Measurements from ENCODE around the gene TUBB6. TPM values are rescaled to one million over a fixed set of nuclear protein-coding genes. Genes with fewer than 3 reads are reported as not detected.

The TUBB6 gene
- total RNA-seq, 2 donors from 2014 or later = 71.1 to 109 TPM

DNA sequence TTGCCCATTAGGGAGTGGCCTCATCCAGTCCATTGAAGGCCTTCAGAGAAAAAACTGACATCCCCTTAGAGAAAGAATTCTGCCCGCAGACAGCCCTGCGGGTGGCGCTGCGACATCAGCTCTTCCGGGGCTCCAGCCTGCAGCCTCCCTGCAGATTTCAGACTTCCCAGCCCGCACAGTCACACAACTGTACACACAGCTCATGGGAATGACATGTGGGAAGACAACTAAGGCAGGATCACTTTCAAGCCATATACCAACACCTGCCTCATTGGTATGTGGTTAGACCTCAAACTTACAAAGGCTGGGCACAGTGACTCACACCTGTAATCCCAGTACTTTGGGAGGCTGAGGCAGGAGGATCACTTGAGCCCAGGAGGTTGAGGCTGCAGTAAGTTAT, 24.8 kb upstream of the TUBB6 start:
- Histone ChIP-seq H3K27ac (no peak overlapping the region), H3K36me3 (replicated peaks in 1 of 2; ENCODE audit: insufficient read depth in 1 of 2, low read depth in 2 of 2) (no peaks in the 10 kb centered on the region), H3K4me3 (no peak overlapping the region), H3K27me3 (no peaks in the 10 kb centered on the region), H3K4me1 (peaks cover 12% of the 10 kb centered on the region), H3K9me3 (no peaks in the 10 kb centered on the region)
- peak in 1 of 4 donors; percentile 20 for DNase-seq
- intact Hi-C loops (cut with DNase I) = no loop called here
- 44 to 46% methylated on average over 6 of the region's 6 CpGs for WGBS, 2 donors
- TF ChIP-seq CTCF (IDR thresholded peaks at IDR 0.05) (peak in 2 of 7 experiments; percentile 6), POLR2A (IDR thresholded peaks at IDR 0.05) (no peak)
- no peak for ATAC-seq

DNA sequence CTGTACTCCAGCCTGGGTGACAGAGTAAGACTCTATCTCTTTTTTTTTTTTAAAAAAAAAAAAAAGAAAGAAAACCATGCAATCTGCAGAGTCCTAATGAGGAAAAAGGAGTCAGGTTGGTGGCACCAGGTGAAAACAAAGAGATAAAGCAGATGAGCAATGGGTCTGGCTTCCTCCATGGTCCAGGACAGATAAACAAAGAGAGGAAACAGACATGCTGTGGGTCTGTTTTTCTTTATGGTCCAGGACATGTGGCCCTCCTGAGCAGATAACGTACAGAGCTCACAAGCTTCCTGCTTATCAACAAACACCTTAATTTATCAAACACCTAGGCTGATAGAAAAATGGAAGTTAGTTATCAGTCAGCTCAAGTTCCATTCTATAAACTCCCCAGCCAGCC, 24.4 kb upstream of the TUBB6 start:
- TF ChIP-seq CTCF (IDR thresholded peaks at IDR 0.05) (no peak), POLR2A (IDR thresholded peaks at IDR 0.05) (no peak)
- ATAC-seq (no peak), DNase-seq (no peak)
- H3K4me3 ChIP-seq = no peak overlapping the region
- no peaks in the 10 kb centered on the region for H3K27me3 ChIP-seq
- no peak overlapping the region for H3K27ac ChIP-seq
- H3K4me1 ChIP-seq = peaks cover 16% of the 10 kb centered on the region
- no peaks in the 10 kb centered on the region for H3K36me3 ChIP-seq (replicated peaks in 1 of 2; ENCODE audit: insufficient read depth in 1 of 2, low read depth in 2 of 2)
- intact Hi-C loops (cut with DNase I) = no loop called here
- 47 to 70% methylated on average over 1 of the region's 1 CpG for WGBS, 2 donors
- H3K9me3 ChIP-seq = no peaks in the 10 kb centered on the region

GRCh38 chr18:12287131-12287681, 20.8 kb upstream of the TUBB6 start:
- Histone ChIP-seq H3K9me3 (no peaks in the 10 kb centered on the region), H3K4me1 (peaks cover 20% of the 10 kb centered on the region), H3K36me3 (replicated peaks in 1 of 2; ENCODE audit: insufficient read depth in 1 of 2, low read depth in 2 of 2) (no peaks in the 10 kb centered on the region), H3K4me3 (no peak overlapping the region), H3K27me3 (no peaks in the 10 kb centered on the region), H3K27ac (peak overlapping the region in 1 of 4 donors; percentile 22)
- ATAC-seq (peak; percentile 78), DNase-seq (peak in 2 of 4 donors; percentile 43 to 50)
- 34 to 61% methylated on average over 7 to 27 of the region's 37 CpGs for WGBS, 2 donors
- no peak for TF ChIP-seq CTCF (IDR thresholded peaks at IDR 0.05)
- TF ChIP-seq POLR2A (IDR thresholded peaks at IDR 0.05) = peak in 1 of 3 donors; percentile 15
- intact Hi-C loops (cut with DNase I) = no loop called here

GRCh38 chr18:12287684-12288402, 20.2 kb upstream of the TUBB6 start:
- peak overlapping the region in 2 of 4 donors; percentile 15 to 22 for H3K27ac ChIP-seq
- WGBS, 2 donors = 2% methylated on average over 41 of the region's 41 CpGs; no CpG with 5 or more reads in 1 of the 2 donors
- intact Hi-C loops (cut with DNase I) = no loop called here
- H3K4me3 ChIP-seq = no peak overlapping the region
- TF ChIP-seq POLR2A (IDR thresholded peaks at IDR 0.05) (peak in 2 of 3 donors; percentile 22 to 31), CTCF (IDR thresholded peaks at IDR 0.05) (no peak)
- no peaks in the 10 kb centered on the region for H3K9me3 ChIP-seq
- no peaks in the 10 kb centered on the region for H3K36me3 ChIP-seq (replicated peaks in 1 of 2; ENCODE audit: insufficient read depth in 1 of 2, low read depth in 2 of 2)
- H3K27me3 ChIP-seq = no peaks in the 10 kb centered on the region
- peak; percentile 57 to 73 (median 70) for DNase-seq
- peak; percentile 79 for ATAC-seq
- H3K4me1 ChIP-seq = peaks cover 20% of the 10 kb centered on the region
